CD4-positive, CD25-positive, alpha-beta regulatory T cell (primary cell): Measurements from ENCODE around the gene ME3. TPM values are rescaled to one million over a fixed set of nuclear protein-coding genes. Genes with fewer than 3 reads are reported as not detected.

ENCODE experiments used
- ATAC-seq, 2 donors: fragments of 150-1000 bp; cut with Tn5 transposase; one replicate each; pipeline ENCODE4 v1.10.0; 2021; ENCODE audit warnings: low read depth in 2 of 2, moderate number of reproducible peaks in 2 of 2, moderate library complexity in 1 of 2
- DNase-seq, 3 donors: peaks; one replicate each; pipeline versions ENCODE4 v3.0.0 to v3.0.0-alpha.2; 2012 to 2022; ENCODE audit warnings: mixed read lengths in 1 of 3
- H3K27ac ChIP-seq: one replicate; pipeline ENCODE4 v1.7.0; 2013; ENCODE audit warnings: mild to moderate bottlenecking, low read length; ENCODE audit not compliant: insufficient read depth, poor library complexity, severe bottlenecking
- H3K27me3 ChIP-seq: one replicate; pipeline ENCODE4 v1.7.0; 2013; ENCODE audit warnings: low read length; ENCODE audit not compliant: control insufficient read depth, insufficient read depth
- H3K36me3 ChIP-seq: one replicate; pipeline ENCODE4 v1.7.0; 2013; ENCODE audit warnings: mild to moderate bottlenecking, low read length, moderate library complexity; ENCODE audit not compliant: control insufficient read depth, insufficient read depth
- H3K4me1 ChIP-seq: 2 replicates; pipeline ENCODE4 v1.7.0; 2013; ENCODE audit warnings: mild to moderate bottlenecking, low read length; ENCODE audit not compliant: insufficient read depth, control insufficient read depth, poor library complexity, severe bottlenecking
- H3K4me3 ChIP-seq: one replicate; pipeline ENCODE4 v1.7.0; 2013; ENCODE audit warnings: low read depth, mild to moderate bottlenecking, low read length, moderate library complexity
- H3K9me3 ChIP-seq, 2 experiments: 1 replicate in 1 of 2; 2 replicates in 1 of 2; pipeline ENCODE4 v1.7.0; 2013; ENCODE audit warnings: low read length in 2 of 2, mild to moderate bottlenecking in 1 of 2, moderate library complexity in 1 of 2; ENCODE audit not compliant: control insufficient read depth in 2 of 2
- H3K27ac Mint-ChIP-seq, 3 donors: one replicate each; pipeline ENCODE4 v1.8.0; 2020 to 2022; ENCODE audit warnings: mild to moderate bottlenecking in 3 of 3, mixed read lengths in 3 of 3, moderate library complexity in 2 of 3
- H3K27me3 Mint-ChIP-seq: one replicate; pipeline ENCODE4 v1.8.0; 2022; ENCODE audit warnings: mild to moderate bottlenecking, mixed read lengths
- H3K36me3 Mint-ChIP-seq: one replicate; pipeline ENCODE4 v1.8.0; 2020; ENCODE audit warnings: mixed read lengths
- H3K4me1 Mint-ChIP-seq, 4 donors: one replicate each; pipeline ENCODE4 v1.8.0; 2020 to 2022; ENCODE audit warnings: mixed read lengths in 4 of 4, mild to moderate bottlenecking in 1 of 4
- H3K4me3 Mint-ChIP-seq, 4 donors: one replicate each; pipeline ENCODE4 v1.8.0; 2020 to 2022; ENCODE audit warnings: mild to moderate bottlenecking in 4 of 4, mixed read lengths in 4 of 4, moderate library complexity in 3 of 4
- H3K9me3 Mint-ChIP-seq, 7 donors: one replicate each; pipeline ENCODE4 v1.8.0; 2020 to 2022; ENCODE audit warnings: mixed read lengths in 7 of 7, mild to moderate bottlenecking in 3 of 7, moderate library complexity in 2 of 7
- polyA plus RNA-seq, 4 donors: library from polyadenylated mRNA; unstranded; fragments of 300-500 nt; fragmentation: Illumina TruSeq; gene quantifications; one replicate each; pipeline ENCODE4 v1.2.3, GENCODE V29; 2021
- total RNA-seq: library from RNA; stranded (reverse); gene quantifications from one replicate; pipeline ENCODE4 v1.2.3, GENCODE V29; 2022

Gene ME3
- total and polyA plus RNA-seq, 5 donors from 2014 or later, result 0.18 to 1.4 (median 0.38) TPM; not detected in 2

- no peak for DNase-seq
- no peak overlapping the region for H3K4me3 ChIP-seq
- H3K4me1 ChIP-seq, result no peaks in the 10 kb centered on the region
- no peak overlapping the region for H3K27ac ChIP-seq
- Mint-ChIP-seq H3K27me3 (peaks cover 5% of the 10 kb centered on the region), H3K36me3 (no peaks in the 10 kb centered on the region), H3K4me3 (no peak overlapping the region), H3K4me1 (no peaks in the 10 kb centered on the region), H3K9me3 (no peaks in the 10 kb centered on the region), H3K27ac (no peak overlapping the region)
- no peak for ATAC-seq
- no peaks in the 10 kb centered on the region for H3K36me3 ChIP-seq
- H3K27me3 ChIP-seq, result peaks cover 2% of the 10 kb centered on the region
- no peaks in the 10 kb centered on the region for H3K9me3 ChIP-seq
These were observed 163.5 kb downstream of the ME3 start for GRCh38 chr11:86508604-86509587.

GRCh38 chr11:86507249-86507845 lies 165.1 kb downstream of the ME3 start:
- no peaks in the 10 kb centered on the region for H3K4me1 Mint-ChIP-seq
- Histone ChIP-seq H3K4me1 (no peaks in the 10 kb centered on the region), H3K36me3 (no peaks in the 10 kb centered on the region), H3K4me3 (no peak overlapping the region), H3K27me3 (no peaks in the 10 kb centered on the region), H3K9me3 (no peaks in the 10 kb centered on the region), H3K27ac (no peak overlapping the region)
- no peaks in the 10 kb centered on the region for H3K36me3 Mint-ChIP-seq
- ATAC-seq (no peak), DNase-seq (no peak)
- peaks cover 5% of the 10 kb centered on the region for H3K27me3 Mint-ChIP-seq
- H3K9me3 Mint-ChIP-seq, result no peaks in the 10 kb centered on the region
- no peak overlapping the region for H3K4me3 Mint-ChIP-seq
- no peak overlapping the region for H3K27ac Mint-ChIP-seq

DNA sequence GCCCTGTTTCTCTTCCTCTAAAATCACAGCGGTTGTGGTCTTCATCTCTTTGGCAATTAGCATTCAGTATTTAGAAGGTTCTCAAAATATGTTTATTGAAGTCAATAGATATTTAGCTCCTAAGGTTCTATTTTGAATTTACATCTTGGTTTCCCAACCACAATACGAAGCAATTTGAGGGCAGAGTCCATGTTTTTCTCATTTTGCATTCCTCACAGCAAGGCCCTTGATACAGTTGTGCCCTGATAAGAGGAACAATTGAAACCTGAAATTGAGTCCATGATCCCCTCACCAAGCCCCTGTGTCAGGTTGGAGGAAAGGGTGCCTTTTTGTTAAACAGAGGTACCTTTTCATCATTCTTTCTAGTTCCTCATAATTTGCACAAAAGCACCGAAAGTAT lies 166.2 kb downstream of the ME3 start:
- Histone ChIP-seq H3K4me3 (no peak overlapping the region), H3K4me1 (no peaks in the 10 kb centered on the region), H3K27me3 (no peaks in the 10 kb centered on the region), H3K27ac (no peak overlapping the region), H3K9me3 (no peaks in the 10 kb centered on the region), H3K36me3 (no peaks in the 10 kb centered on the region)
- no peak overlapping the region for H3K27ac Mint-ChIP-seq
- peaks cover 5% of the 10 kb centered on the region for H3K27me3 Mint-ChIP-seq
- H3K4me3 Mint-ChIP-seq, result no peak overlapping the region
- H3K4me1 Mint-ChIP-seq, result no peaks in the 10 kb centered on the region
- H3K36me3 Mint-ChIP-seq, result no peaks in the 10 kb centered on the region
- no peaks in the 10 kb centered on the region for H3K9me3 Mint-ChIP-seq
- no peak for ATAC-seq
- DNase-seq, result no peak

DNA sequence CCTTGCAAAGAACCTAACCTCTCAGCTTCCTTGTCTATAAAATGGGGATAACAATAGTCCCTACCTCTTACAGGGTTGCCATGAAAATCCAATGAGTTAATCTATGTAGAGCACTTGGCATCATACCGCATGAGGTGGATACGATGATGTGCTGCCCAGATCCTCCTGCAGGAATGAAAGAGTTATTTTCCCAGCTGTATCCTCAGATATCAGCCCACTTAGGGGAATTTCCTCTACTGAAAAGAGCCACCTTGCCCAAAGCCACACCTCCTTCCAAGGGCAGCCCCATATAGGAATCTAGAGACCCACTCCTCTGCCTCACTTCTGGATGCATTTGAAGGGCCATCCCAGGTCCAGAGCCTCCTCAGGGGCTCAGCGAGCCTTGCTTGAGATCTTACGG lies 169.3 kb downstream of the ME3 start:
- no peak for DNase-seq
- Mint-ChIP-seq H3K36me3 (no peaks in the 10 kb centered on the region), H3K27ac (no peak overlapping the region), H3K4me1 (peaks cover 0 to 3% (median 0%) of the 10 kb centered on the region in 4 donors), H3K27me3 (peaks cover 5% of the 10 kb centered on the region), H3K9me3 (peaks cover 0 to 2% (median 0%) of the 10 kb centered on the region in 7 donors), H3K4me3 (no peak overlapping the region)
- ATAC-seq, result no peak
- Histone ChIP-seq H3K9me3 (no peaks in the 10 kb centered on the region), H3K36me3 (no peaks in the 10 kb centered on the region), H3K4me3 (no peak overlapping the region), H3K27ac (no peak overlapping the region), H3K4me1 (no peaks in the 10 kb centered on the region), H3K27me3 (peaks cover 2% of the 10 kb centered on the region)

GRCh38 chr11:86502137-86502642 lies 170.2 kb downstream of the ME3 start:
- Mint-ChIP-seq H3K4me3 (no peak overlapping the region), H3K9me3 (peaks cover 0 to 2% (median 0%) of the 10 kb centered on the region in 7 donors), H3K4me1 (peaks cover 0 to 3% (median 0%) of the 10 kb centered on the region in 4 donors), H3K36me3 (no peaks in the 10 kb centered on the region), H3K27ac (no peak overlapping the region), H3K27me3 (peaks cover 5% of the 10 kb centered on the region)
- ATAC-seq (no peak), DNase-seq (no peak)
- no peaks in the 10 kb centered on the region for H3K9me3 ChIP-seq
- H3K36me3 ChIP-seq, result no peaks in the 10 kb centered on the region
- H3K27ac ChIP-seq, result no peak overlapping the region
- peaks cover 2% of the 10 kb centered on the region for H3K27me3 ChIP-seq
- no peaks in the 10 kb centered on the region for H3K4me1 ChIP-seq
- no peak overlapping the region for H3K4me3 ChIP-seq

DNA sequence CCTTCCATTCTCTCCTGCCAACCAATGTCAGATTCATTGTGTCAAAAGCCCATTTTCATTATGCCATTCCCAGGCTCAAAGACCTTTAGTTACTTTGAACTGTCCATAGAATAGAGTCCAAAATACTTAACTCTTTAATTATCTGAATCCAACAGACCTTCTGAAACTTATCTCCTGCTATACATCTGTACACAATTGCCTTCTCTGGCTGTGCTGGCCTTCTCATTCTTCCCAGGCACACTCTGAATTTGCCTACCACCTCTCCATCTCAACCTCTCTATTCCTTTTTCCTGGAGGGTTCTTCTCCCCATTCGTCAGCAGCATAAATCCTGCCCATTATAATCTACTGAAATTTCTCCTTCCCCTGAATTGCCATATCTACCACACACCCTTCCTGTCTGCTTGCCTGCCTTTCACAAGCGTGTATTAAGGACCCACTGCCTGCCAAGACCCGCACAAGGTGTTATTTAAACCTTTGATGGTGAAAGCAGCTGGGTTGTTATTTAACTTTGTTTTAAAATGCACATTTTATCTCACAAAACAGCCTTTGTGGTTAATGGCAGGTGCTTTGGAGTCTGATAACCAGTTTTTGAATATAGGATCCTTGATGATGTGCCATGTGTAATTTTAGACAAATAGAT lies 171.8 kb downstream of the ME3 start:
- Histone ChIP-seq H3K27ac (no peak overlapping the region), H3K4me1 (no peaks in the 10 kb centered on the region), H3K9me3 (no peaks in the 10 kb centered on the region), H3K4me3 (no peak overlapping the region), H3K27me3 (peaks cover 2% of the 10 kb centered on the region), H3K36me3 (no peaks in the 10 kb centered on the region)
- Mint-ChIP-seq H3K4me1 (peaks cover 0 to 3% (median 0%) of the 10 kb centered on the region in 4 donors), H3K27ac (no peak overlapping the region), H3K27me3 (no peaks in the 10 kb centered on the region), H3K4me3 (no peak overlapping the region), H3K9me3 (peaks cover 0 to 2% (median 0%) of the 10 kb centered on the region in 7 donors), H3K36me3 (no peaks in the 10 kb centered on the region)
- no peak for DNase-seq
- no peak for ATAC-seq

DNA sequence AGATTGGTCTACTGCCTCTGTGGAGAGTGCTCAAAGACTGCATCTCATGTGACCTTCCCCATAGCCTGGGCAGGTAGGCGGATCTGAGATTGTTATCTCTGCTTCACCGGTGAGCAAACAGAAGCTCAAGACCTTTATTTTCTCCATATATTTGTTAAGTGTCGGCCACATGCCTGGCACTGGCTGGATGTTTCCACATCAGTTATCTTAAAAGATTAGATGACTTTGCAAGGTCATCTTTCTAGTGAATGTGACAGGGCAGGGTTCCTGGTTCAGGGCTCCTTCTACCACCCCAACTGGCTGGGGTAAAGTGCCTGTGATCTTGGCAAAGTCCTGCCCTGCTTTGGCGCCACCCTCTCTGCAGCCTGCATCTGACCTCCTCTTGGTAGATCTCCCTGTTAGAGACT lies 172.7 kb downstream of the ME3 start:
- no peaks in the 10 kb centered on the region for H3K36me3 Mint-ChIP-seq
- DNase-seq (no peak), ATAC-seq (no peak)
- no peaks in the 10 kb centered on the region for H3K4me1 ChIP-seq
- H3K9me3 Mint-ChIP-seq, result peaks cover 0 to 2% (median 0%) of the 10 kb centered on the region in 7 donors
- no peaks in the 10 kb centered on the region for H3K9me3 ChIP-seq
- no peak overlapping the region for H3K27ac ChIP-seq
- peaks cover 2% of the 10 kb centered on the region for H3K27me3 ChIP-seq
- no peak overlapping the region for H3K27ac Mint-ChIP-seq
- no peak overlapping the region for H3K4me3 ChIP-seq
- no peaks in the 10 kb centered on the region for H3K36me3 ChIP-seq
- peaks cover 0 to 3% (median 0%) of the 10 kb centered on the region in 4 donors for H3K4me1 Mint-ChIP-seq
- H3K4me3 Mint-ChIP-seq, result no peak overlapping the region
- no peaks in the 10 kb centered on the region for H3K27me3 Mint-ChIP-seq
